ENCODE results near the gene PODXL2.

DNA sequence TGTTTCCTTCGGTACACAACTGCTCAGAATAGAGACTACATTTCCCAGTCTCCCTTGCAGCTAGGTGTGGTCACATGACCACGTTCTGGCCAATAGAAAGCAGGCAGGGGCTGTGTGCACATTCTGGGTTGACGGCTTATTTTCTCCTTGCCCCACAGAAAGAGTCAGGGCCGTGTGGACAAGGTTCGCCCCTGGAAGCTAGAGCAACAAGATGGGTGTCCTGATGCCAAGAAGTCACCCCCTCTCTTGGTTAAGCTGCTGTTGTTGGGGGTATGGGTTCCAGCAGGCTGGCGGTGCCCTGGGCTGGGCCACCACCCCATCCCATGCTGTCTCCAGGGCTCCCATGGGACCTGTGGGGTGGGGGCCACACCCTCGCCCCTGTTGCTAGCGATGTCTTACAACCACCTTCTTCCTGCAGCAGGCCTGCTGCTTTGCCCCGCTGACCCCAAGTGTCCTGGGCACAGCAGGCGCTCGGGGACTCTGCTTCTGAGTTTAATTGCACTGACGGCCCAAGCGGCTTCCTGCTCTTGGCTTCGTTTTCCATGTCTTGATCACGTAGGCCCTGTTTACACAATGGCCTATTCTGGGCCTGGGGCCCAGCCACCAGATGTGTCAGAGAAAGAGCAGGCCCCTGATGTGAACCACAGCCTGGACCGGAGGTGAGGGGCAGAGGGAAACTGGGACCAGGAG, 68.7 kb downstream of the PODXL2 start:
- TF ChIP-seq FOXK2 (IDR thresholded peaks at IDR 0.05), result no peak
- TF ChIP-seq HDGF (IDR thresholded peaks at IDR 0.05; ENCODE audit: borderline replicate concordance), result no peak
